Measurements from ENCODE around the gene FLCN.

GRCh38 chr17:17252149-17252661, 15.2 kb upstream of the FLCN start:
- TF ChIP-seq CTCF (conservative IDR thresholded peaks at IDR 0.05) (no peak), ZFX (IDR thresholded peaks at IDR 0.05) (no peak)
